Activated CD4-positive, alpha-beta memory T cell treated with anti-CD3 and anti-CD28 coated beads, Interleukin-2, amount 10 ng/mL, durations not matched to agents 7 days and 5 days (primary cell): Measurements from ENCODE around the gene HMGCS2. TPM values are rescaled to one million over a fixed set of nuclear protein-coding genes. Genes with fewer than 3 reads are reported as not detected.

ENCODE experiments used
- CTCF ChIA-PET: fragments of 350-600 bp; sonication (Branson Sonifier 250); formaldehyde crosslinking; loops from one replicate; lab custom pipeline; 2021; ENCODE audit warnings: antibody characterized with exemption, inconsistent platforms; lab: Charles Lee
- POLR2A ChIA-PET: fragments of 350-600 bp; sonication (Branson Sonifier 250); formaldehyde crosslinking; loops from one replicate; lab custom pipeline; 2021; ENCODE audit warnings: antibody characterized with exemption; lab: Charles Lee
- DNase-seq: peaks from one replicate; pipeline ENCODE4 v3.0.0-alpha.2; 2020
- H3K27ac Mint-ChIP-seq: one replicate; pipeline ENCODE4 v1.8.0; 2021; ENCODE audit warnings: mild to moderate bottlenecking, mixed read lengths
- H3K27me3 Mint-ChIP-seq: one replicate; pipeline ENCODE4 v1.8.0; 2021; ENCODE audit warnings: mixed read lengths
- H3K36me3 Mint-ChIP-seq: one replicate; pipeline ENCODE4 v1.8.0; 2021; ENCODE audit warnings: low read depth, mixed read lengths
- H3K4me1 Mint-ChIP-seq: one replicate; pipeline ENCODE4 v1.8.0; 2021; ENCODE audit warnings: mixed read lengths
- H3K4me3 Mint-ChIP-seq: one replicate; pipeline ENCODE4 v1.8.0; 2021; ENCODE audit warnings: mild to moderate bottlenecking, mixed read lengths
- H3K9me3 Mint-ChIP-seq: one replicate; pipeline ENCODE4 v1.8.0; 2021; ENCODE audit warnings: mixed read lengths
- total RNA-seq, 2 experiments: library from RNA; stranded (reverse); gene quantifications; one replicate each; pipeline ENCODE4 v1.2.3, GENCODE V29; 2021

The HMGCS2 gene
- total RNA-seq, 2 experiments from 2014 or later = not detected

- no peak for DNase-seq
- H3K27ac Mint-ChIP-seq = no peak overlapping the region
- H3K27me3 Mint-ChIP-seq = peaks cover 1% of the 10 kb centered on the region
- POLR2A ChIA-PET = no interaction called here
- CTCF ChIA-PET = no interaction called here
- peaks cover 34% of the 10 kb centered on the region for H3K36me3 Mint-ChIP-seq
- H3K4me3 Mint-ChIP-seq = no peak overlapping the region
- no peaks in the 10 kb centered on the region for H3K9me3 Mint-ChIP-seq
- no peaks in the 10 kb centered on the region for H3K4me1 Mint-ChIP-seq
Observed at GRCh38 chr1:119731741-119732430, 36.8 kb downstream of the HMGCS2 start.

- CTCF ChIA-PET = no interaction called here
- POLR2A ChIA-PET = no interaction called here
- H3K27me3 Mint-ChIP-seq = peaks cover 1% of the 10 kb centered on the region
Observed at GRCh38 chr1:119731060-119731459, 37.6 kb downstream of the HMGCS2 start.

GRCh38 chr1:119729044-119729443 is 39.7 kb downstream of the HMGCS2 start:
- H3K27ac Mint-ChIP-seq = no peak overlapping the region
- peaks cover 1% of the 10 kb centered on the region for H3K27me3 Mint-ChIP-seq
- CTCF ChIA-PET = interaction anchor here (1.5 kb wide), 1 partner anchor 16 kb away, joined by 3 read pairs; no protein-coding TSS in a partner anchor
- DNase-seq = no peak
- no peak overlapping the region for H3K4me3 Mint-ChIP-seq
- H3K4me1 Mint-ChIP-seq = no peaks in the 10 kb centered on the region
- peaks cover 35% of the 10 kb centered on the region for H3K36me3 Mint-ChIP-seq
- no peaks in the 10 kb centered on the region for H3K9me3 Mint-ChIP-seq
- POLR2A ChIA-PET = no interaction called here

More at GRCh38 chr1:119731060-119731459, 37.6 kb downstream of the HMGCS2 start:
- Mint-ChIP-seq H3K4me3 (no peak overlapping the region), H3K4me1 (no peaks in the 10 kb centered on the region), H3K9me3 (no peaks in the 10 kb centered on the region), H3K27ac (no peak overlapping the region), H3K36me3 (peaks cover 33% of the 10 kb centered on the region)
- no peak for DNase-seq

- H3K4me3 Mint-ChIP-seq = no peak overlapping the region
- H3K4me1 Mint-ChIP-seq = no peaks in the 10 kb centered on the region
- no peak overlapping the region for H3K27ac Mint-ChIP-seq
- ChIA-PET POLR2A (interaction anchor here (0.9 kb wide), 1 partner anchor 16 kb away, joined by 3 read pairs; the partner anchor contains the start of gene PHGDH), CTCF (interaction anchor here (0.8 to 1.5 kb wide), 2 partner anchors 14 to 17 kb away, joined by 3 read pairs; no protein-coding TSS in a partner anchor)
- H3K27me3 Mint-ChIP-seq = peaks cover 1% of the 10 kb centered on the region
- peaks cover 37% of the 10 kb centered on the region for H3K36me3 Mint-ChIP-seq
- no peak for DNase-seq
- no peaks in the 10 kb centered on the region for H3K9me3 Mint-ChIP-seq
Observed at GRCh38 chr1:119727991-119728390, 40.7 kb downstream of the HMGCS2 start.

GRCh38 chr1:119725626-119726025 is 43.1 kb downstream of the HMGCS2 start:
- DNase-seq = no peak
- ChIA-PET CTCF (interaction anchor here (0.8 kb wide), 1 partner anchor 16 kb away, joined by 3 read pairs; no protein-coding TSS in a partner anchor), POLR2A (no interaction called here)
- Mint-ChIP-seq H3K27ac (no peak overlapping the region), H3K36me3 (peaks cover 51% of the 10 kb centered on the region), H3K9me3 (no peaks in the 10 kb centered on the region), H3K27me3 (peaks cover under 1% of the 10 kb centered on the region), H3K4me3 (no peak overlapping the region), H3K4me1 (no peaks in the 10 kb centered on the region)

GRCh38 chr1:119724611-119725218 is 44.0 kb downstream of the HMGCS2 start:
- no peak overlapping the region for H3K27ac Mint-ChIP-seq
- POLR2A ChIA-PET = interaction anchor here (1.0 kb wide), 2 partner anchors 13 to 19 kb away, joined by 3 to 4 read pairs; partner anchors contain the start of gene PHGDH
- no peak for DNase-seq
- no peaks in the 10 kb centered on the region for H3K9me3 Mint-ChIP-seq
- H3K4me3 Mint-ChIP-seq = no peak overlapping the region
- H3K36me3 Mint-ChIP-seq = peaks cover 45% of the 10 kb centered on the region
- no peaks in the 10 kb centered on the region for H3K4me1 Mint-ChIP-seq
- CTCF ChIA-PET = interaction anchor here (0.5 to 2.4 kb wide), 3 partner anchors 17 to 153 kb away, joined by 3 to 8 read pairs (median 4); no protein-coding TSS in a partner anchor
- no peaks in the 10 kb centered on the region for H3K27me3 Mint-ChIP-seq

- no peaks in the 10 kb centered on the region for H3K9me3 Mint-ChIP-seq
- peaks cover 36% of the 10 kb centered on the region for H3K36me3 Mint-ChIP-seq
- CTCF ChIA-PET = no interaction called here
Observed at GRCh38 chr1:119721896-119722295, 46.8 kb downstream of the HMGCS2 start.

GRCh38 chr1:119720866-119721440 is 47.8 kb downstream of the HMGCS2 start:
- DNase-seq = no peak
- Mint-ChIP-seq H3K27ac (no peak overlapping the region), H3K9me3 (no peaks in the 10 kb centered on the region), H3K4me1 (peaks cover 2% of the 10 kb centered on the region), H3K4me3 (no peak overlapping the region), H3K36me3 (peaks cover 34% of the 10 kb centered on the region), H3K27me3 (no peaks in the 10 kb centered on the region)
- ChIA-PET POLR2A (no interaction called here), CTCF (no interaction called here)

More at GRCh38 chr1:119721896-119722295, 46.8 kb downstream of the HMGCS2 start:
- Mint-ChIP-seq H3K4me1 (no peaks in the 10 kb centered on the region), H3K27me3 (no peaks in the 10 kb centered on the region), H3K4me3 (no peak overlapping the region), H3K27ac (no peak overlapping the region)
- POLR2A ChIA-PET = no interaction called here
- no peak for DNase-seq

- ChIA-PET CTCF (no interaction called here), POLR2A (no interaction called here)
- H3K4me3 Mint-ChIP-seq = no peak overlapping the region
- H3K27ac Mint-ChIP-seq = no peak overlapping the region
- H3K4me1 Mint-ChIP-seq = peaks cover 14% of the 10 kb centered on the region
- H3K36me3 Mint-ChIP-seq = peaks cover 28% of the 10 kb centered on the region
- no peaks in the 10 kb centered on the region for H3K9me3 Mint-ChIP-seq
- peaks cover 2% of the 10 kb centered on the region for H3K27me3 Mint-ChIP-seq
- DNase-seq = no peak
Observed at GRCh38 chr1:119718972-119719371, 49.7 kb downstream of the HMGCS2 start.

GRCh38 chr1:119718409-119718808 is 50.3 kb downstream of the HMGCS2 start:
- ChIA-PET POLR2A (no interaction called here), CTCF (no interaction called here)
- Mint-ChIP-seq H3K4me1 (peaks cover 20% of the 10 kb centered on the region), H3K27me3 (peaks cover 2% of the 10 kb centered on the region), H3K36me3 (peaks cover 31% of the 10 kb centered on the region), H3K4me3 (no peak overlapping the region), H3K27ac (no peak overlapping the region), H3K9me3 (no peaks in the 10 kb centered on the region)
- no peak for DNase-seq

GRCh38 chr1:119715542-119715941 is 53.2 kb downstream of the HMGCS2 start:
- Mint-ChIP-seq H3K27ac (no peak overlapping the region), H3K4me3 (no peak overlapping the region), H3K4me1 (peaks cover 31% of the 10 kb centered on the region), H3K9me3 (no peaks in the 10 kb centered on the region), H3K36me3 (peaks cover 24% of the 10 kb centered on the region), H3K27me3 (peaks cover 17% of the 10 kb centered on the region)
- ChIA-PET CTCF (no interaction called here), POLR2A (no interaction called here)
- DNase-seq = no peak

GRCh38 chr1:119714583-119714982 is 54.1 kb downstream of the HMGCS2 start:
- Mint-ChIP-seq H3K4me3 (peak overlapping the region; percentile 82), H3K4me1 (peaks cover 31% of the 10 kb centered on the region), H3K27ac (no peak overlapping the region), H3K27me3 (peaks cover 25% of the 10 kb centered on the region), H3K36me3 (peaks cover 24% of the 10 kb centered on the region), H3K9me3 (no peaks in the 10 kb centered on the region)
- DNase-seq = no peak
- ChIA-PET POLR2A (no interaction called here), CTCF (no interaction called here)
